Suprapubic skin (tissue), 4 donors: ENCODE data around the gene ARID1B. TPM values are rescaled to one million over a fixed set of nuclear protein-coding genes. Genes with fewer than 3 reads are reported as not detected.

ENCODE experiments used
- DNase-seq, 2 donors: peaks; one replicate each; pipeline ENCODE4 v3.0.0-alpha.2; 2019; ENCODE audit warnings: low spot score in 2 of 2
- H3K27ac ChIP-seq: fragments of 200-600 bp; sonication (generic); one replicate; pipeline ENCODE4 v1.5.1; 2019
- H3K27me3 ChIP-seq: fragments of 200-600 bp; sonication (generic); one replicate; pipeline ENCODE4 v1.5.1; 2019
- H3K36me3 ChIP-seq: fragments of 200-600 bp; sonication (generic); one replicate; pipeline ENCODE4 v1.5.1; 2019
- H3K4me1 ChIP-seq: fragments of 200-600 bp; sonication (generic); one replicate; pipeline ENCODE4 v1.5.1; 2019
- H3K4me3 ChIP-seq: fragments of 200-600 bp; sonication (generic); one replicate; pipeline ENCODE4 v1.5.1; 2019; ENCODE audit warnings: mild to moderate bottlenecking
- H3K9me3 ChIP-seq: fragments of 200-600 bp; sonication (generic); one replicate; pipeline ENCODE4 v1.5.1; 2019
- EP300 ChIP-seq: sonication (generic); formaldehyde crosslinking; IDR thresholded peaks from one replicate; pipeline ENCODE4 v1.6.1; 2017; ENCODE audit warnings: antibody characterized with exemption
- POLR2A ChIP-seq, 2 donors: fragments of 450-650 bp; IDR thresholded peaks; one replicate each; pipeline ENCODE4 v1.6.1; 2017; ENCODE audit warnings: antibody characterized with exemption in 2 of 2, mild to moderate bottlenecking in 2 of 2, moderate library complexity in 2 of 2
- POLR2AphosphoS5 ChIP-seq, 3 donors: sonication (generic); formaldehyde crosslinking; IDR thresholded peaks; one replicate each; pipeline ENCODE4 v1.6.1; 2017; ENCODE audit warnings: antibody characterized with exemption in 3 of 3
- WGBS: methylation state at CpG from one replicate; pipeline ENCODE4 v1.1.5; 2018; 5-methylcytosine and 5-hydroxymethylcytosine counted together
- total RNA-seq, 4 donors: library from RNA; depleted of rRNA; stranded (reverse); fragments of >200 nt; gene quantifications; one replicate each; pipeline ENCODE4 v1.1.0, GENCODE V29; 2016
- TF ChIP-seq, protein P1 (sequence below), 2 donors: fragments of 200-600 bp in 1 of 2; fragments of 450-650 bp in 1 of 2; sonication (generic) in 1 of 2; IDR thresholded peaks; one replicate each; pipeline ENCODE4 v1.5.1; 2016 to 2019; ENCODE audit warnings: antibody characterized with exemption in 2 of 2, mild to moderate bottlenecking in 1 of 2, moderate library complexity in 1 of 2

The ARID1B gene
- total RNA-seq, 4 donors from 2014 or later = 102 to 233 (median 129) TPM

DNA sequence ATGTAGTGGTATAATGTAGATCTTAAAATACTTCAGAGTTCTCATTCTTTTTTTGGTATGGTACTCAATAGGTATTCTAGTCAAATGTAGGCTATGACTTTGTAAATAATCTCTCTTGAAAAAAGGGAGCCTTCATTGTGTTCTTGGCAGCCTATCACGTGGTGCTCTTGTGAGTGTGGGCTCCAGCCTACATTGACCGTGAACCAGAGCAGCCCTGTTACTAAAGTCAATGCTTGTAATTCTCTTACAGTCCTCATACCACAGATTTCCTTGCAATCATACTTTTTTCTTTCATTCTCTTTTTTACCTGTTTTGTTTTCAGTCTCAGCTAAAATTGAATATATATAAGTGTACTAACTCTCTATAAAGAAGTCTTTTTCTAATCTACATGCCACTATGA is 31.1 kb downstream of the ARID1B start:
- Histone ChIP-seq H3K27ac (no peak overlapping the region), H3K27me3 (no peaks in the 10 kb centered on the region), H3K36me3 (no peaks in the 10 kb centered on the region), H3K9me3 (no peaks in the 10 kb centered on the region), H3K4me3 (no peak overlapping the region), H3K4me1 (peaks cover 42% of the 10 kb centered on the region)
- 14% methylated on average over 2 of the region's 2 CpGs for WGBS
- DNase-seq = no peak
- TF ChIP-seq POLR2AphosphoS5 (IDR thresholded peaks at IDR 0.05) = no peak
- no peak for TF ChIP-seq EP300
- TF ChIP-seq POLR2A (IDR thresholded peaks at IDR 0.05) = no peak
- TF ChIP-seq, protein P1, sequence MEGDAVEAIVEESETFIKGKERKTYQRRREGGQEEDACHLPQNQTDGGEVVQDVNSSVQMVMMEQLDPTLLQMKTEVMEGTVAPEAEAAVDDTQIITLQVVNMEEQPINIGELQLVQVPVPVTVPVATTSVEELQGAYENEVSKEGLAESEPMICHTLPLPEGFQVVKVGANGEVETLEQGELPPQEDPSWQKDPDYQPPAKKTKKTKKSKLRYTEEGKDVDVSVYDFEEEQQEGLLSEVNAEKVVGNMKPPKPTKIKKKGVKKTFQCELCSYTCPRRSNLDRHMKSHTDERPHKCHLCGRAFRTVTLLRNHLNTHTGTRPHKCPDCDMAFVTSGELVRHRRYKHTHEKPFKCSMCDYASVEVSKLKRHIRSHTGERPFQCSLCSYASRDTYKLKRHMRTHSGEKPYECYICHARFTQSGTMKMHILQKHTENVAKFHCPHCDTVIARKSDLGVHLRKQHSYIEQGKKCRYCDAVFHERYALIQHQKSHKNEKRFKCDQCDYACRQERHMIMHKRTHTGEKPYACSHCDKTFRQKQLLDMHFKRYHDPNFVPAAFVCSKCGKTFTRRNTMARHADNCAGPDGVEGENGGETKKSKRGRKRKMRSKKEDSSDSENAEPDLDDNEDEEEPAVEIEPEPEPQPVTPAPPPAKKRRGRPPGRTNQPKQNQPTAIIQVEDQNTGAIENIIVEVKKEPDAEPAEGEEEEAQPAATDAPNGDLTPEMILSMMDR (IDR thresholded peaks at IDR 0.05) = no peak

DNA sequence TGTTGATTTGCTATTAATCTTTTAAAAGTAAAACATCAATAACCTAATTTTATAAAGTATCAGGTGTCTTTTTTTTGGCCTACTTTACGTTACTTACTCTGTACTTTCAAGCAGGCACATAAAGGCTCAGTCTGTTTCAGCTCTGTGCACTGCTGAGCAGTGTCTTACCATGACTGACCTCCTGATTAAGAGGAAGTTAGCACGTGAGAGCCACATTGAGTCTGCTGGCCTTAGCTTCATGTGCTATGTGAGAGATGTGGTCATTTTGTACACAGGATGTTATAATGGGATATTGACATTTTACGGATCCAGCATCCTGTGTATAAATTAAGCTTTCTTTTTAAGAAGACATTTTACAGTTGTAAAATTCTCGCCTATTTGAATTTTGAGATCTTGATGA is 31.9 kb downstream of the ARID1B start:
- H3K4me1 ChIP-seq = peaks cover 42% of the 10 kb centered on the region
- peak overlapping the region; percentile 5 for H3K27ac ChIP-seq
- H3K9me3 ChIP-seq = no peaks in the 10 kb centered on the region

DNA sequence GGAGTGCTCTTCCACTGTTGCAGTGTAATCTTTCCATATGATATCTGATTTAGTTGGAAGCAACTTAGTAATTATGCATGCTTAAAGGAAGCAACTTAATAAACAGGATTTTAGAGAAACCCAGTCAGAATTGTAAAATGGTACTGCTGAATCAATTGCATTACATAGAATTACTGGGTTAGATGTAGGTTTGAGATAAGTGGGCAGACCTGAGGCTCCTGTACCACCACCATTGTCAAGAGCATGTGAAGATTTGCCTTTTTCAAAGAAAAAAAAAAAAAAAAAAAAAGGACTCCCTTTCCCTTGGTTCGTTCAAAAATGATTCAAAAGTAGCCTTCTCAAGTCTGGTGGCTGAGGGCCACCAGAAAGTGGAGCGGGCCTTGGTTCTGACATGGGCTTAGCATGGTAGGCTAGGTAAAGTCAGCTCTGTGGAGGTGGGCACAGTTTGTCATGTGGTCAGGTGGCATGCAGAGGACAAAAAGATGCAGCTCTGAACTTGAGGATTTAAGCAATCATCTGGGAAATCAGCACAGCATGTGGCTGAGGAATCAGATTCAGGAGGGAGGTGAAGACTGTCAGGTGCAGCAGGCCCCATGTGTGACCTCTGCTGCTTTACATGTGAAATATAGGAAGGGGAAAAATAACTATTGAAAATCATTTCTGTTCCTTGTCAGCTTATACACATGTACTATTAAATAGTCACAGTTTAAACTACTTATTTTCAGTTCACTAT is 32.4 kb downstream of the ARID1B start:
- WGBS = 80% methylated on average over 2 of the region's 2 CpGs
- DNase-seq = no peak
- peak overlapping the region; percentile 5 for H3K27ac ChIP-seq

More for the DNA sequence above, 31.9 kb downstream of the ARID1B start:
- H3K4me3 ChIP-seq = no peak overlapping the region
- TF ChIP-seq, protein P1 (IDR thresholded peaks at IDR 0.05) = no peak
- TF ChIP-seq POLR2AphosphoS5 (IDR thresholded peaks at IDR 0.05) = peak in 1 of 3 donors; percentile 50
- DNase-seq = no peak
- 51% methylated on average over 4 of the region's 4 CpGs for WGBS
- no peaks in the 10 kb centered on the region for H3K36me3 ChIP-seq
- H3K27me3 ChIP-seq = no peaks in the 10 kb centered on the region

DNA sequence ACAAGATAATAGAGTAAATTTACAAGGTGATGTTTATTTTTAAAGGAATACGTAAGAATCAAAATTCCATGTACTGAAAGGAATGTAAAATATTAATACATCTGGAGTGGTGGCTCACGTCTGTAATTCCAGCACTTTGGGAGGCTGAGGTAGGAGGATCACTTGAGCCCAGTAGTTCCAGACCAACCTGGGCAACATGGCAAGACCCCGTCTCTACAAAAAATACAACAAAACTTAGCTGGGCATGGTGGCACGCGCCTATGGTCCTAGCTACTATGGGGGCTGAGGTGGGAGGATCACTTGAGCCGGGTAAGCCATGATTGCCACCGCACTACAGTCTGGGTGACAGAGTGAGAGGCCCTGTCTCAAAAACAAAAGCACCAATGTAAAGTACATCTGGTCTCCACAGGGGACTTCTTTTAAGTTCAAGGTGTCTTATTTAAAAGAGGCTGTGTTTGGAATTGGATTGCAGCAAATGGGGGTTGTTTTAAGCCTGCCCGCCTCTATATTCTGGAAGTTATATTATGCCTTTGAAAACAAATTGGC is 36.9 kb downstream of the ARID1B start:
- 94% methylated on average over 8 of the region's 8 CpGs for WGBS
- Histone ChIP-seq H3K4me3 (no peak overlapping the region), H3K9me3 (no peaks in the 10 kb centered on the region), H3K4me1 (peaks cover 51% of the 10 kb centered on the region), H3K27ac (no peak overlapping the region), H3K27me3 (no peaks in the 10 kb centered on the region), H3K36me3 (no peaks in the 10 kb centered on the region)
- TF ChIP-seq EP300 = no peak
- TF ChIP-seq POLR2AphosphoS5 (IDR thresholded peaks at IDR 0.05) = no peak
- no peak for TF ChIP-seq POLR2A (IDR thresholded peaks at IDR 0.05)
- TF ChIP-seq, protein P1 (IDR thresholded peaks at IDR 0.05) = no peak
- DNase-seq = no peak

More for the DNA sequence above, 32.4 kb downstream of the ARID1B start:
- no peaks in the 10 kb centered on the region for H3K27me3 ChIP-seq
- H3K36me3 ChIP-seq = no peaks in the 10 kb centered on the region
- TF ChIP-seq EP300 (no peak), POLR2A (IDR thresholded peaks at IDR 0.05) (no peak), POLR2AphosphoS5 (IDR thresholded peaks at IDR 0.05) (no peak)
- TF ChIP-seq, protein P1 (IDR thresholded peaks at IDR 0.05) = no peak
- no peaks in the 10 kb centered on the region for H3K9me3 ChIP-seq
- peaks cover 42% of the 10 kb centered on the region for H3K4me1 ChIP-seq
- no peak overlapping the region for H3K4me3 ChIP-seq

DNA sequence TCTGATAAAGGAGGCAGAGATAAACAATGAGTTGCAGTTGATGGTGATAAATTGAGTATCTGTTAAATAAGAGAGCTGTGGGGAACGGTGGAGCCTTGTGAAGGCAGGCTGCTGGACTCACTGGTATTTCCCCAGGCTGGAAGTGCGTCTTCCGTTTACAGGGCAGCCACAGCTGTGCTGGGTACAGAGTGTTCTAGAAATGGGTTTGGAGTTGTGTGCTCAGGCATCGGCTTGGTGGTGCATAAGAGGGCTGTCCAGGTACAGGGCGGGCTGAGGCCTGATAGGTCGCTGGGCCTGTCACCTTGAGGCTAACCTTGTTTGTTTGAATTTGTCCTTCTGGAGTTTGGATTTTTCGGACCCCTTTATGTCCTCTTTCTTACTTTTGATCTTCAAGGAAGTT is 39.3 kb downstream of the ARID1B start:
- Histone ChIP-seq H3K27ac (peak overlapping the region; percentile 54), H3K4me3 (no peak overlapping the region), H3K9me3 (no peaks in the 10 kb centered on the region), H3K4me1 (peaks cover 43% of the 10 kb centered on the region), H3K27me3 (no peaks in the 10 kb centered on the region), H3K36me3 (no peaks in the 10 kb centered on the region)
- DNase-seq = no peak
- TF ChIP-seq, protein P1 (IDR thresholded peaks at IDR 0.05) = no peak
- TF ChIP-seq EP300 = no peak
- TF ChIP-seq POLR2A (IDR thresholded peaks at IDR 0.05) = no peak
- TF ChIP-seq POLR2AphosphoS5 (IDR thresholded peaks at IDR 0.05) = no peak
- WGBS = 66% methylated on average over 7 of the region's 7 CpGs
